Skeletal muscle tissue (tissue), 4 donors: ENCODE results near the gene OR5D16. TPM values are rescaled to one million over a fixed set of nuclear protein-coding genes. Genes with fewer than 3 reads are reported as not detected.

Experiments
- H3K27ac ChIP-seq: one replicate; pipeline ENCODE4 v1.7.0; 2013; ENCODE audit warnings: mild to moderate bottlenecking, low read depth, low read length, inconsistent platforms
- H3K27me3 ChIP-seq, 3 donors: one replicate each; pipeline ENCODE4 v1.7.0; 2013; ENCODE audit warnings: low read length in 3 of 3; ENCODE audit not compliant: control insufficient read depth in 3 of 3, insufficient read depth in 3 of 3
- H3K36me3 ChIP-seq, 3 donors: one replicate each; pipeline ENCODE4 v1.7.0; 2013; ENCODE audit warnings: low read length in 3 of 3; ENCODE audit not compliant: control insufficient read depth in 3 of 3, insufficient read depth in 3 of 3
- H3K4me1 ChIP-seq, 3 donors: one replicate each; pipeline ENCODE4 v1.7.0; 2013; ENCODE audit warnings: low read length in 3 of 3, mild to moderate bottlenecking in 3 of 3; ENCODE audit not compliant: control insufficient read depth in 3 of 3, insufficient read depth in 3 of 3
- H3K4me3 ChIP-seq, 3 donors: one replicate each; pipeline ENCODE4 v1.7.0; 2013; ENCODE audit warnings: low read length in 3 of 3
- H3K9ac ChIP-seq, 3 donors: one replicate each; pipeline ENCODE4 v1.7.0; 2013; ENCODE audit warnings: low read length in 3 of 3, mild to moderate bottlenecking in 3 of 3, moderate library complexity in 2 of 3, low read depth in 1 of 3
- H3K9me3 ChIP-seq, 3 donors: one replicate each; pipeline ENCODE4 v1.7.0; 2013; ENCODE audit warnings: low read length in 3 of 3; ENCODE audit not compliant: control insufficient read depth in 3 of 3
- total RNA-seq: library from RNA; depleted of rRNA; stranded (reverse); fragments of >200 nt; gene quantifications from one replicate; pipeline ENCODE4 v1.2.3, GENCODE V29; 2014
- donor health status: Osteomylitis.

OR5D16 gene
- total RNA-seq: not detected

DNA sequence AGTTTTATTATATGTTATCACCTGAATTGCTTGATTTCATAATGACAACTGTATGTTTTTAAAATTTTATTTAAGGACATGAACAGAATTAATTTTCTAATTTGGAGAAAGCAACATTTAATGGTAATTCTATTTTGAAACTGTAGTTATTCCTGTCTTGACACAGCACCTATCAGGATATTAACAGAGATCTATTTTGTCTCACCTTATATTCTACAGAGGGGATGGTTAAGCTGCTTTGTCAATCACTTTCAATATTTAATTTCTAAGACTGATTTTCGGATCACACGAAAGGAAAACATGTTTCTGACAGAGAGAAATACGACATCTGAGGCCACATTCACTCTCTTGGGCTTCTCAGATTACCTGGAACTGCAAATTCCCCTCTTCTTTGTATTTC lies at the start of gene OR5D16:
Gene OR5D16, plus strand, starts transcription at position 301 of the 400 bp plus-strand sequence. Its CDS starts 0 bp downstream, at position 301.
- Histone ChIP-seq H3K9ac (no peak within 1 kb of the TSS), H3K36me3 (no peaks in the 10 kb centered on the region), H3K27me3 (no peaks in the 10 kb centered on the region), H3K4me1 (no peaks in the 10 kb centered on the region), H3K27ac (no peak within 1 kb of the TSS), H3K9me3 (peaks cover 0 to 2% (median 0%) of the 10 kb centered on the region in 3 donors), H3K4me3 (no peak within 1 kb of the TSS)

DNA sequence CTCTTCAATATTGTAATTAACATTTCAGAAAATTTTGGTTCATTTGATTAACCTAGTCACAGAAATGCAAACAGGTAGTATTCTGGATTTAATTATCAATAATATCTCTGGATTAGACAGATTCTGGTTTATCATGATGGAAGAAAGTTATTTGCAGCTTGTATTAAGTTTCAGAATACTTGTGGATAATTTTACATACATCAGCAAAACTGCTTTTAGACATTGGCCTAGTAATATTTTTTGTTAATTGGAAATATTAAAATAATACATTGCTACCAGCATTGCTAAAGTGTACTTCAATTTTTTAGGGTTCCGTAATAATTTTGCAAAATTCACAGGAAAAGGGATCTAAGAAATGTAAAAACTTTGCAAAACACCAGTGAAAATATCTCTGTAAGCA lies 46.9 kb upstream of the OR5D16 start:
- Histone ChIP-seq H3K4me3 (no peak overlapping the region), H3K9me3 (no peaks in the 10 kb centered on the region), H3K36me3 (no peaks in the 10 kb centered on the region), H3K4me1 (no peaks in the 10 kb centered on the region), H3K27ac (no peak overlapping the region), H3K27me3 (no peaks in the 10 kb centered on the region), H3K9ac (no peak overlapping the region)

DNA sequence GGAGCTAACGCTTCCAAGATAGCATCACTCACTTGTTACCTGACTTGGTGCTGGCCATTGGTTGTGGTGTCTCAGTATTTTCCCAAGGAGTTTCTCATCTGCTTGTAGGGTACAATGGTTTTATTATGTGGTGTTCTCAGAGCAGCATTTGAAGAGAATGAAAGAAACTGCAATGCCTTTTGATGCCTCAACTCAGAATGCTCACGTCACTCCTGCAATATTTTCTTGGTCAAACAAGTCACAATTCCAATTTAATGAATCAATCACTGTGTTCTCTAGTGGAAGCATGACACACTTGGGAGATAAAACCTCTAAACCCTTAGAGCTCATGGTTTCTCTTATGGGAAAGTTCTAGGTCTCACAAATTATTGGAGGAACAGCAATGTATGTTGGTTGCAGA lies 45.2 kb upstream of the OR5D16 start:
- no peak overlapping the region for H3K27ac ChIP-seq
- H3K27me3 ChIP-seq: no peaks in the 10 kb centered on the region
- H3K4me3 ChIP-seq: no peak overlapping the region
- no peaks in the 10 kb centered on the region for H3K9me3 ChIP-seq
- H3K9ac ChIP-seq: no peak overlapping the region
- H3K36me3 ChIP-seq: no peaks in the 10 kb centered on the region
- no peaks in the 10 kb centered on the region for H3K4me1 ChIP-seq

DNA sequence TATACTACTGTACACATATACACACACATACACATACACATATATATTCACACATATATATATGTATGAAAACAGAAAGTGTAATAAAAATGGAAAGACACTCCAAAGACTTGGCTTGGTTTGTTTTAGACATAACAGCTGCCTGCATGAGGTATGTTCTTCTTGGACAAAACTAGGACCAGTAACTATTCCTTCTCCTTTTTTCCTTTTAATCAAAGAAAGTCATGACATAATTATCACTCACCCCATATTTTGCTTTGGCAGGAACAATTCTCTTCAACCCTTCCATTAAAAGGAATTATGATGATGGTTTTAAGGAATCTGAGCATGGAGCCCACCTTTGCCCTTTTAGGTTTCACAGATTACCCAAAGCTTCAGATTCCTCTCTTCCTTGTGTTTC lies 43.3 kb upstream of the OR5D16 start, which contains the start of gene OR5D14:
Gene OR5D14, plus strand, starts transcription at position 301 of the 400 bp plus-strand sequence. Its CDS starts 0 bp downstream, at position 301.
- Histone ChIP-seq H3K4me1 (no peaks in the 10 kb centered on the region), H3K9me3 (no peaks in the 10 kb centered on the region), H3K4me3 (no peak within 1 kb of the TSS), H3K36me3 (no peaks in the 10 kb centered on the region), H3K27ac (no peak within 1 kb of the TSS), H3K27me3 (no peaks in the 10 kb centered on the region), H3K9ac (no peak within 1 kb of the TSS)

DNA sequence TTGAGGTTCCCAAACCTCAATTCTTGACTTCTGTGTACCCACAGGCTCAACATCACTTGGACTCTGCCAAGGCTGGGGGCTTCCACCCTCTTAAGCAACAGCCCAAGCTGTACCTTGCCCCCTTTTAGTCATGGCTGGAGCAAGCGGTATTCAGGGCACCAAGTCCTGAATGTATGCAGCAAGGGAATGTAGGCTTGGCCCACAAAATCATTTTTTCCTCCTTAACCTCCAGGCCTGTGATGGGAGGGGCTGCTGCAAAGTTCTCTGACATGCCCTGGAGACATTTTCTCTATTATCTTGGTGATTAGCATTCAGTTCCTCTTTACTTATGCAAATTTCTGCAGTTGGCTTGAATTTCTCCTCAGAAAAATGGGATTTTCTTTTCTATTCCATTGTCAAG lies 32.3 kb upstream of the OR5D16 start:
- no peaks in the 10 kb centered on the region for H3K36me3 ChIP-seq
- no peaks in the 10 kb centered on the region for H3K4me1 ChIP-seq
- no peak overlapping the region for H3K9ac ChIP-seq
- H3K27me3 ChIP-seq: no peaks in the 10 kb centered on the region
- H3K4me3 ChIP-seq: no peak overlapping the region
- H3K9me3 ChIP-seq: no peaks in the 10 kb centered on the region
- H3K27ac ChIP-seq: no peak overlapping the region

DNA sequence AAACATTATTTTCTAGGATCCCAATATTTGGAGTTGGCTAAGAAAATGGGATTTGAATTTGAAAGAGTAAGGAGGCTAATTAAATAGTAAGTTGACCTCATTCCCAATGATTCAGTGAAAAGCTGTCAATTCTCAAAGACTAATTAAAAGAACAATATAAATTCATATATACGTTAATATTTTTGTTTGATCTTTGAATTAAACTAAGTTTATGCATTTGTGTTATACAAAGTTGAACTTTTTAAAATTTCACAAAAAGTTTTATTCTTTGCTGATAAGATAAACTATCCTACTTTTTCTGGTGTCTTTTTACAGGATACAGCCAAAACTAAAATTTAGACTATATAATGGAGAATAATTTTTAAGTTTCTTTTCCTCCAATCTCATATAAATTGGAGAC lies 27.5 kb upstream of the OR5D16 start, which contains the start of gene OR5L1:
Gene OR5L1, plus strand, starts transcription at position 301 of the 400 bp plus-strand sequence. CDS start 100 bp downstream, outside the sequence.
- H3K27ac ChIP-seq: no peak within 1 kb of the TSS
- H3K9me3 ChIP-seq: no peaks in the 10 kb centered on the region
- no peaks in the 10 kb centered on the region for H3K27me3 ChIP-seq
- H3K4me3 ChIP-seq: no peak within 1 kb of the TSS
- no peaks in the 10 kb centered on the region for H3K36me3 ChIP-seq
- H3K4me1 ChIP-seq: no peaks in the 10 kb centered on the region
- no peak within 1 kb of the TSS for H3K9ac ChIP-seq

DNA sequence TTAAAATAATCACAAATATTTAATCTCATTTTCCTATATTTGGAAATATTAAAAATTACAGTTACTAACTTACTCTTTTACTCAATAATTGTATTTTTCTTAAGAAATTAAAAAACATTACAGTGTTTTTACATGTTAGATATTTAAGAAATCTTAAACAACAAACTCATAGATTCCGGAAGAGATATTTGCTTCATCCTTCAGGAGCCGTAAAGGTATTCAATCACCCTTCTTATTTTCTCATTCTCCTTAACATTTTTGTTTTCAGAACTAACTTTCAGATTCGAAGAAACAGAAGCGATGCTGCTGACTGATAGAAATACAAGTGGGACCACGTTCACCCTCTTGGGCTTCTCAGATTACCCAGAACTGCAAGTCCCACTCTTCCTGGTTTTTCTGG lies 19.2 kb upstream of the OR5D16 start, which contains the start of gene OR5D18:
Gene OR5D18, plus strand, starts transcription at position 301 of the 400 bp plus-strand sequence. Its CDS starts 0 bp downstream, at position 301.
- Histone ChIP-seq H3K9ac (no peak within 1 kb of the TSS), H3K36me3 (no peaks in the 10 kb centered on the region), H3K4me1 (no peaks in the 10 kb centered on the region), H3K27me3 (no peaks in the 10 kb centered on the region), H3K9me3 (no peaks in the 10 kb centered on the region), H3K4me3 (no peak within 1 kb of the TSS), H3K27ac (no peak within 1 kb of the TSS)

DNA sequence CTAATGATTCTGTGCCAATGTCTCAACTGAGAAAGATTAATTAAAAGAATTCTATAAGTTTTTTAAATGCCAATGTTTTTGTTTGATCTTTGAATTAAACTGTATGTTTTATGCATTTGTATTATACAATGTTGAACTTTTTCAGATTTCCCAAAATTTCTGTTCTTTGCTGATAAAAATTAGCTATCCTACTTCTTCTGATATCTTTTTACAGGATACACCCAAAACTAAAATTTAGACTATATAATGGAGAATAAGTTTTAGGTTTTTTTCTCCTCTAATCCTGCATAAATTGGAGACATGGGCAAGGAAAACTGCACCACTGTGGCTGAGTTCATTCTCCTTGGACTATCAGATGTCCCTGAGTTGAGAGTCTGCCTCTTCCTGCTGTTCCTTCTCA lies 11.6 kb upstream of the OR5D16 start, which contains the start of gene OR5L2:
Gene OR5L2, plus strand, starts transcription at position 301 of the 400 bp plus-strand sequence. Its CDS starts 0 bp downstream, at position 301.
- H3K9me3 ChIP-seq: peaks cover 0 to 3% (median 3%) of the 10 kb centered on the region in 3 donors
- no peaks in the 10 kb centered on the region for H3K36me3 ChIP-seq
- H3K4me1 ChIP-seq: no peaks in the 10 kb centered on the region
- H3K27ac ChIP-seq: no peak within 1 kb of the TSS
- H3K9ac ChIP-seq: no peak within 1 kb of the TSS
- no peaks in the 10 kb centered on the region for H3K27me3 ChIP-seq
- no peak within 1 kb of the TSS for H3K4me3 ChIP-seq

DNA sequence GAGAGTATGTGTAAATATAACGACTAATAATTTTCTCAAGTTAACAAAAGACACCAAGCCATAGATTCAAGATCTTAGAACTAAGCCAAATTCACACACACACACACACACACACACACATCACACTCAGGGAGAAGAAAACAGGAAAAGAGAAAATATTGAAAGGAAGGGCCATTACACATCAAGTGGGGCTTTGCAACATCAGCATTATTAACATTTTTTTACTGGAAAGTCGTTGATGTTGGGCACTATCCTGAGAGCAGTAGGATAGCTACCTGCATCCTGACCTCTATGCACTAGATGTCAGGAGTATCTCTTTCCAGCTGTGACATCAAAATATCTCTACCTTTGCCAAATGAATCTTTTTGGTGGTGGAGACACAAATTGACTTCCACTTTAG lies 8.9 kb downstream of the OR5D16 start:
- Histone ChIP-seq H3K36me3 (no peaks in the 10 kb centered on the region), H3K4me3 (no peak overlapping the region), H3K4me1 (no peaks in the 10 kb centered on the region), H3K9ac (no peak overlapping the region), H3K27me3 (no peaks in the 10 kb centered on the region), H3K27ac (no peak overlapping the region), H3K9me3 (no peaks in the 10 kb centered on the region)

DNA sequence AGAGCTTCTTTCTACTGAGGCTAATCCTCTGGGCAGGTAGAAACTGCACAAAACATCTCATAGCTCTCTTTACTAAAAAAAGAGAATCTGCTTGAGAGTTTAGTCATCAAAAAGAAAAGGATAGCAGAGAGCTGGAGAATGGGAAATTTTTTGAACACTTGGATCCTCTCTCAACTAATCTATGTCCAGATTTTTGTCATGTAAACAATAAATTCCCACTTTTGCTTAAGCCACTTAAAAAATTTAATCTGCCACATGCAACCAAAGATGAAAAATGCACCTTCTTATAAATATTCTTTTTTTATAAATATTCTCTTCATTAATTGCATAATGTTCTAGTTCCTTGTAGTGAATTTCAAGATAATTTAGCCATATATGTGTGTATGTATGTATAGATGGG lies 10.5 kb downstream of the OR5D16 start:
- Histone ChIP-seq H3K27me3 (no peaks in the 10 kb centered on the region), H3K27ac (no peak overlapping the region), H3K9me3 (no peaks in the 10 kb centered on the region), H3K4me1 (no peaks in the 10 kb centered on the region), H3K36me3 (no peaks in the 10 kb centered on the region), H3K9ac (no peak overlapping the region), H3K4me3 (no peak overlapping the region)
